Measurements from ENCODE around the gene VIT.

GRCh38 chr2:36753706-36754221, 57.3 kb downstream of the VIT start:
- TF ChIP-seq, protein P1, sequence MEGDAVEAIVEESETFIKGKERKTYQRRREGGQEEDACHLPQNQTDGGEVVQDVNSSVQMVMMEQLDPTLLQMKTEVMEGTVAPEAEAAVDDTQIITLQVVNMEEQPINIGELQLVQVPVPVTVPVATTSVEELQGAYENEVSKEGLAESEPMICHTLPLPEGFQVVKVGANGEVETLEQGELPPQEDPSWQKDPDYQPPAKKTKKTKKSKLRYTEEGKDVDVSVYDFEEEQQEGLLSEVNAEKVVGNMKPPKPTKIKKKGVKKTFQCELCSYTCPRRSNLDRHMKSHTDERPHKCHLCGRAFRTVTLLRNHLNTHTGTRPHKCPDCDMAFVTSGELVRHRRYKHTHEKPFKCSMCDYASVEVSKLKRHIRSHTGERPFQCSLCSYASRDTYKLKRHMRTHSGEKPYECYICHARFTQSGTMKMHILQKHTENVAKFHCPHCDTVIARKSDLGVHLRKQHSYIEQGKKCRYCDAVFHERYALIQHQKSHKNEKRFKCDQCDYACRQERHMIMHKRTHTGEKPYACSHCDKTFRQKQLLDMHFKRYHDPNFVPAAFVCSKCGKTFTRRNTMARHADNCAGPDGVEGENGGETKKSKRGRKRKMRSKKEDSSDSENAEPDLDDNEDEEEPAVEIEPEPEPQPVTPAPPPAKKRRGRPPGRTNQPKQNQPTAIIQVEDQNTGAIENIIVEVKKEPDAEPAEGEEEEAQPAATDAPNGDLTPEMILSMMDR (IDR thresholded peaks at IDR 0.05), result no peak
- TF ChIP-seq POLR2A (IDR thresholded peaks at IDR 0.05) (no peak), POLR2AphosphoS5 (IDR thresholded peaks at IDR 0.05) (no peak)

Data from prostate gland (tissue), 2 donors.